ENCODE results near the gene POLE4. TPM values are rescaled to one million over a fixed set of nuclear protein-coding genes. Genes with fewer than 3 reads are reported as not detected.

The POLE4 gene
- total RNA-seq, 3 donors from 2014 or later, result 31.9 to 46.5 (median 37.1) TPM

- Histone ChIP-seq H3K27me3 (no peaks in the 10 kb centered on the region), H3K4me3 (no peak overlapping the region), H3K4me1 (no peaks in the 10 kb centered on the region), H3K27ac (no peak overlapping the region), H3K9me3 (peaks cover 8 to 10% of the 10 kb centered on the region in 2 donors), H3K36me3 (no peaks in the 10 kb centered on the region)
- intact Hi-C loops (cut with DNase I; ENCODE audit: low total_unique reads), result no loop called here
- no peak for DNase-seq (ENCODE audit: low spot score in 2 of 2)
- TF ChIP-seq POLR2A (IDR thresholded peaks at IDR 0.05), result no peak
These were observed 7.2 kb upstream of the POLE4 start for GRCh38 chr2:74951211-74951754.

GRCh38 chr2:74952575-74952974 lies 5.9 kb upstream of the POLE4 start:
- Histone ChIP-seq H3K4me1 (no peaks in the 10 kb centered on the region), H3K27me3 (no peaks in the 10 kb centered on the region), H3K36me3 (no peaks in the 10 kb centered on the region), H3K4me3 (no peak overlapping the region), H3K9me3 (peaks cover 8 to 10% of the 10 kb centered on the region in 2 donors), H3K27ac (no peak overlapping the region)
- TF ChIP-seq CTCF (IDR thresholded peaks at IDR 0.05), result no peak
- no peak for TF ChIP-seq POLR2A (IDR thresholded peaks at IDR 0.05)
- TF ChIP-seq POLR2AphosphoS5 (IDR thresholded peaks at IDR 0.05), result no peak
- intact Hi-C loops (cut with DNase I; ENCODE audit: low total_unique reads), result no loop called here
- no peak for DNase-seq (ENCODE audit: low spot score in 2 of 2)

- Histone ChIP-seq H3K4me1 (no peaks in the 10 kb centered on the region), H3K9me3 (peaks cover 8 to 10% of the 10 kb centered on the region in 2 donors), H3K36me3 (no peaks in the 10 kb centered on the region), H3K4me3 (no peak overlapping the region), H3K27ac (no peak overlapping the region), H3K27me3 (no peaks in the 10 kb centered on the region)
- no peak for TF ChIP-seq POLR2AphosphoS5 (IDR thresholded peaks at IDR 0.05)
- no peak for TF ChIP-seq POLR2A (IDR thresholded peaks at IDR 0.05)
- no peak for TF ChIP-seq CTCF (IDR thresholded peaks at IDR 0.05)
- no peak for DNase-seq (ENCODE audit: low spot score in 2 of 2)
- intact Hi-C loops (cut with DNase I; ENCODE audit: low total_unique reads), result no loop called here
These were observed 4.5 kb upstream of the POLE4 start for GRCh38 chr2:74953796-74954499.

GRCh38 chr2:74954500-74954874 lies 4.0 kb upstream of the POLE4 start:
- TF ChIP-seq POLR2AphosphoS5 (IDR thresholded peaks at IDR 0.05), result no peak
- intact Hi-C loops (cut with DNase I; ENCODE audit: low total_unique reads), result no loop called here
- Histone ChIP-seq H3K9me3 (peaks cover 8 to 10% of the 10 kb centered on the region in 2 donors), H3K27me3 (no peaks in the 10 kb centered on the region), H3K27ac (no peak overlapping the region), H3K36me3 (no peaks in the 10 kb centered on the region), H3K4me1 (no peaks in the 10 kb centered on the region), H3K4me3 (no peak overlapping the region)
- no peak for DNase-seq (ENCODE audit: low spot score in 2 of 2)

- H3K9me3 ChIP-seq, result peaks cover 3 to 5% of the 10 kb centered on the region in 2 donors
- H3K27ac ChIP-seq, result peak overlapping the region; percentile 92 to 94
- no peaks in the 10 kb centered on the region for H3K36me3 ChIP-seq
- intact Hi-C loops (cut with DNase I; ENCODE audit: low total_unique reads), result no loop called here
- no peaks in the 10 kb centered on the region for H3K27me3 ChIP-seq
- H3K4me3 ChIP-seq, result peak overlapping the region; percentile 54 to 87 (median 72)
- TF ChIP-seq CTCF (IDR thresholded peaks at IDR 0.05) (no peak), POLR2A (IDR thresholded peaks at IDR 0.05) (no peak), POLR2AphosphoS5 (IDR thresholded peaks at IDR 0.05) (no peak)
- H3K4me1 ChIP-seq, result no peaks in the 10 kb centered on the region
- DNase-seq (ENCODE audit: low spot score in 2 of 2), result no peak
These were observed 563 bp upstream of the POLE4 start for GRCh38 chr2:74957886-74958273.

- DNase-seq (ENCODE audit: low spot score in 2 of 2), result no peak
- H3K27ac ChIP-seq, result peak overlapping the region; percentile 92 to 94
- H3K4me3 ChIP-seq, result peak overlapping the region; percentile 54 to 87 (median 72)
- H3K4me1 ChIP-seq, result no peaks in the 10 kb centered on the region
- peaks cover 6% of the 10 kb centered on the region for H3K36me3 ChIP-seq
- no peaks in the 10 kb centered on the region for H3K27me3 ChIP-seq
- H3K9me3 ChIP-seq, result no peaks in the 10 kb centered on the region
- intact Hi-C loops (cut with DNase I; ENCODE audit: low total_unique reads), result no loop called here
- TF ChIP-seq POLR2A (IDR thresholded peaks at IDR 0.05) (no peak), CTCF (IDR thresholded peaks at IDR 0.05) (no peak), POLR2AphosphoS5 (IDR thresholded peaks at IDR 0.05) (no peak)
These were observed 786 bp downstream of the POLE4 start for GRCh38 chr2:74959106-74959751.
